Liver (tissue), 9 donors: ENCODE results near the gene CMBL. TPM values are rescaled to one million over a fixed set of nuclear protein-coding genes. Genes with fewer than 3 reads are reported as not detected.

ENCODE experiments used
- DNase-seq: peaks from one replicate; pipeline ENCODE4 v3.0.0-alpha.2; 2017; ENCODE audit warnings: low spot score
- H3K27ac ChIP-seq, 2 donors: one replicate each; pipeline ENCODE4 v1.7.0; 2013; ENCODE audit warnings: inconsistent platforms in 2 of 2, low read length in 2 of 2, control low read depth in 1 of 2, low read depth in 1 of 2, mild to moderate bottlenecking in 1 of 2
- H3K27me3 ChIP-seq, 4 donors: one replicate each; pipeline versions ENCODE4 v1.6.1 to v1.7.0; 2013; ENCODE audit warnings: low read length in 3 of 4, inconsistent platforms in 1 of 4, mild to moderate bottlenecking in 1 of 4, moderate library complexity in 1 of 4; ENCODE audit not compliant: control insufficient read depth in 4 of 4, insufficient read depth in 4 of 4
- H3K36me3 ChIP-seq, 4 donors: one replicate each; pipeline versions ENCODE4 v1.6.1 to v1.7.0; 2013; ENCODE audit warnings: low read length in 3 of 4, mild to moderate bottlenecking in 3 of 4, low read depth in 1 of 4, moderate library complexity in 1 of 4; ENCODE audit not compliant: control insufficient read depth in 4 of 4, insufficient read depth in 3 of 4
- H3K4me1 ChIP-seq, 4 donors: one replicate each; pipeline versions ENCODE4 v1.6.1 to v1.7.0; 2013; ENCODE audit warnings: low read length in 3 of 4, mild to moderate bottlenecking in 3 of 4, moderate library complexity in 1 of 4; ENCODE audit not compliant: control insufficient read depth in 4 of 4, insufficient read depth in 4 of 4
- H3K4me3 ChIP-seq, 3 donors: one replicate each; pipeline versions ENCODE4 v1.6.1 to v1.7.0; 2013; ENCODE audit warnings: low read length in 3 of 3, control low read depth in 1 of 3, low read depth in 1 of 3, mild to moderate bottlenecking in 1 of 3
- H3K9ac ChIP-seq, 2 donors: one replicate each; pipeline ENCODE4 v1.7.0; 2013; ENCODE audit warnings: low read length in 2 of 2, mild to moderate bottlenecking in 2 of 2, moderate library complexity in 2 of 2, control low read depth in 1 of 2, low read depth in 1 of 2
- H3K9me3 ChIP-seq, 4 donors: one replicate each; pipeline versions ENCODE4 v1.6.1 to v1.7.0; 2013; ENCODE audit warnings: low read length in 3 of 4; ENCODE audit not compliant: control insufficient read depth in 4 of 4
- EGR1 ChIP-seq, 2 donors: IDR thresholded peaks; 2 replicates each; pipeline ENCODE4 v1.6.1; 2016 to 2018; ENCODE audit warnings: antibody characterized with exemption in 2 of 2, low read depth in 2 of 2
- FOXA2 ChIP-seq: IDR thresholded peaks from 2 replicates; pipeline ENCODE4 v1.6.1; 2016; ENCODE audit warnings: antibody characterized with exemption
- HNF4A ChIP-seq, 2 donors: conservative IDR thresholded peaks; 2 replicates each; pipeline ENCODE4 v1.6.1; 2016; ENCODE audit warnings: antibody characterized with exemption in 2 of 2, mild to moderate bottlenecking in 2 of 2
- HNF4G ChIP-seq: IDR thresholded peaks from 2 replicates; pipeline ENCODE4 v1.6.1; 2016; ENCODE audit warnings: antibody characterized with exemption
- JUND ChIP-seq, 2 donors: IDR thresholded peaks; 2 replicates each; pipeline ENCODE4 v1.6.1; 2016; ENCODE audit warnings: antibody characterized with exemption in 2 of 2
- NR2F2 ChIP-seq: IDR thresholded peaks from 2 replicates; pipeline ENCODE4 v1.6.1; 2016; ENCODE audit warnings: antibody characterized with exemption
- RXRA ChIP-seq, 2 donors: IDR thresholded peaks; 2 replicates each; pipeline ENCODE4 v1.6.1; 2017 to 2018; ENCODE audit warnings: antibody characterized with exemption in 2 of 2, mild to moderate bottlenecking in 1 of 2
- TAF1 ChIP-seq: conservative IDR thresholded peaks from 2 replicates; pipeline ENCODE4 v1.6.1; 2016; ENCODE audit warnings: antibody characterized with exemption, mild to moderate bottlenecking
- WGBS: extraction: QIAGEN DNeasy Blood & Tissue Kit; methylation state at CpG from one replicate; pipeline ENCODE4 v1.1.7; 2013; 5-methylcytosine and 5-hydroxymethylcytosine counted together
- polyA plus RNA-seq, 2 donors: library from polyadenylated mRNA; stranded (reverse) in 1 of 2; unstranded in 1 of 2; fragments of 200-250 nt in 1 of 2; fragments of >200 nt in 1 of 2; fragmentation: Nextera tagmentation in 1 of 2; extraction: Ambion mirVana in 1 of 2; gene quantifications; one replicate each; pipeline versions ENCODE4 v1.2.1 to v1.2.3, GENCODE V29; 2013 to 2015
- total RNA-seq, 2 donors: library from RNA; depleted of rRNA; stranded (reverse); fragments of >200 nt; gene quantifications; one replicate each; pipeline ENCODE4 v1.2.3, GENCODE V29; 2014
- TF ChIP-seq, protein P1 (sequence below): IDR thresholded peaks from 2 replicates; pipeline ENCODE4 v1.6.1; 2016; ENCODE audit warnings: antibody characterized with exemption
- TF ChIP-seq, protein P2 (sequence below): IDR thresholded peaks from 2 replicates; pipeline ENCODE4 v1.6.1; 2016; ENCODE audit warnings: antibody characterized with exemption
- TF ChIP-seq, protein P3 (sequence below): IDR thresholded peaks from 2 replicates; pipeline ENCODE4 v1.6.1; 2016; ENCODE audit warnings: antibody characterized with exemption, mild to moderate bottlenecking
- TF ChIP-seq, protein P4 (sequence below): fragments of 150-350 bp; IDR thresholded peaks from 2 replicates; pipeline ENCODE4 v1.5.1; 2017; ENCODE audit warnings: improper control_type of control experiment, low read depth, low read length; ENCODE audit not compliant: missing input control
- donor health status: healthy.
- donor health status: healthy.
- donor health status: healthy.
- donor health status: healthy.
- donor health status: healthy.

CMBL gene
- total and polyA plus RNA-seq, 4 donors = 6.8 to 56.1 (median 41.7) TPM

DNA sequence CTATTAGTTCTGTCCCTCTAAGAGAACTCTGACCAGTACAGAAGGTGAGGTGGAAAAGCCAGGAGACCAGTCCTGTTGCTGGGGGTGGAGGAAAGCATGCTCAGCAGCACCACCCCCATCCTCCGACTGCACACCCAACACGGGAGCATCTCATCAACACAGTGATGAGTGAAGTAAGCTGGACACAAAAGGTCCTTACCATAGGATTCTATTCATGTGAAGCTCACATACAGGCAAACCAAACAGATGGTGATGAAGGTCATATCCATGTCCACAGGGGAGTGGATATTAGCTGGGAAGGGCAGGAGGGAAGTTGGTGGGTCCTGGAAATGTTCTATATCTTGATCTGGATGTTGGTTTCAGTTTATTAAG, 31.0 kb upstream of the CMBL start:
- WGBS = 95% methylated on average over 2 of the region's 2 CpGs
- no peaks in the 10 kb centered on the region for H3K27me3 ChIP-seq
- H3K9ac ChIP-seq = no peak overlapping the region
- TF ChIP-seq RXRA (IDR thresholded peaks at IDR 0.05) (no peak), EGR1 (IDR thresholded peaks at IDR 0.05; ENCODE audit: low read depth in 2 of 2) (no peak), FOXA2 (no peak)
- TF ChIP-seq, protein P1, sequence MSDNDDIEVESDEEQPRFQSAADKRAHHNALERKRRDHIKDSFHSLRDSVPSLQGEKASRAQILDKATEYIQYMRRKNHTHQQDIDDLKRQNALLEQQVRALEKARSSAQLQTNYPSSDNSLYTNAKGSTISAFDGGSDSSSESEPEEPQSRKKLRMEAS = no peak
- TF ChIP-seq, protein P2, sequence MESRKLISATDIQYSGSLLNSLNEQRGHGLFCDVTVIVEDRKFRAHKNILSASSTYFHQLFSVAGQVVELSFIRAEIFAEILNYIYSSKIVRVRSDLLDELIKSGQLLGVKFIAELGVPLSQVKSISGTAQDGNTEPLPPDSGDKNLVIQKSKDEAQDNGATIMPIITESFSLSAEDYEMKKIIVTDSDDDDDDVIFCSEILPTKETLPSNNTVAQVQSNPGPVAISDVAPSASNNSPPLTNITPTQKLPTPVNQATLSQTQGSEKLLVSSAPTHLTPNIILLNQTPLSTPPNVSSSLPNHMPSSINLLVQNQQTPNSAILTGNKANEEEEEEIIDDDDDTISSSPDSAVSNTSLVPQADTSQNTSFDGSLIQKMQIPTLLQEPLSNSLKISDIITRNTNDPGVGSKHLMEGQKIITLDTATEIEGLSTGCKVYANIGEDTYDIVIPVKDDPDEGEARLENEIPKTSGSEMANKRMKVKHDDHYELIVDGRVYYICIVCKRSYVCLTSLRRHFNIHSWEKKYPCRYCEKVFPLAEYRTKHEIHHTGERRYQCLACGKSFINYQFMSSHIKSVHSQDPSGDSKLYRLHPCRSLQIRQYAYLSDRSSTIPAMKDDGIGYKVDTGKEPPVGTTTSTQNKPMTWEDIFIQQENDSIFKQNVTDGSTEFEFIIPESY = no peak
- no peaks in the 10 kb centered on the region for H3K9me3 ChIP-seq
- H3K4me3 ChIP-seq = no peak overlapping the region
- H3K4me1 ChIP-seq = peaks cover 0 to 28% (median 11%) of the 10 kb centered on the region in 4 donors
- no peak for DNase-seq
- no peaks in the 10 kb centered on the region for H3K36me3 ChIP-seq
- H3K27ac ChIP-seq = no peak overlapping the region

DNA sequence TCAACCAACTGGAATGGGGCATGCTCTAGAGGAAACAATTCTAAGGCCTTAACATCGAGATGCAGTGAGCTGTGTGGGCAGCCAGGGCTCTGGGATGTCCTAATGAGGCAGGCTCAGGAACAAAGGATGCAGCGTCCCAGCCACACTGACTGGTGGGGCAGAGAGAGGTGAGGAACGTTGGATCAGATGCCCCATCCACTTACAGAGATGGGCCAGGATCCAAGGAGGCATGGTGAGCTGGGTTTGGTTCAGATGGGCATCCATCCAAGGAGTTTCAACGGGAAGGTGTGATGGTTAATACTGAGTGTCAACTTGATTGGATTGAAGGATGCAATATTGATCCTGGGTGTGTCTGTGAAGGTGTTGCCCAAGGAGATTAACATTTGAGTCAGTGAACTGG, 30.3 kb upstream of the CMBL start:
- no peak overlapping the region for H3K9ac ChIP-seq
- DNase-seq = no peak
- TF ChIP-seq, protein P3, sequence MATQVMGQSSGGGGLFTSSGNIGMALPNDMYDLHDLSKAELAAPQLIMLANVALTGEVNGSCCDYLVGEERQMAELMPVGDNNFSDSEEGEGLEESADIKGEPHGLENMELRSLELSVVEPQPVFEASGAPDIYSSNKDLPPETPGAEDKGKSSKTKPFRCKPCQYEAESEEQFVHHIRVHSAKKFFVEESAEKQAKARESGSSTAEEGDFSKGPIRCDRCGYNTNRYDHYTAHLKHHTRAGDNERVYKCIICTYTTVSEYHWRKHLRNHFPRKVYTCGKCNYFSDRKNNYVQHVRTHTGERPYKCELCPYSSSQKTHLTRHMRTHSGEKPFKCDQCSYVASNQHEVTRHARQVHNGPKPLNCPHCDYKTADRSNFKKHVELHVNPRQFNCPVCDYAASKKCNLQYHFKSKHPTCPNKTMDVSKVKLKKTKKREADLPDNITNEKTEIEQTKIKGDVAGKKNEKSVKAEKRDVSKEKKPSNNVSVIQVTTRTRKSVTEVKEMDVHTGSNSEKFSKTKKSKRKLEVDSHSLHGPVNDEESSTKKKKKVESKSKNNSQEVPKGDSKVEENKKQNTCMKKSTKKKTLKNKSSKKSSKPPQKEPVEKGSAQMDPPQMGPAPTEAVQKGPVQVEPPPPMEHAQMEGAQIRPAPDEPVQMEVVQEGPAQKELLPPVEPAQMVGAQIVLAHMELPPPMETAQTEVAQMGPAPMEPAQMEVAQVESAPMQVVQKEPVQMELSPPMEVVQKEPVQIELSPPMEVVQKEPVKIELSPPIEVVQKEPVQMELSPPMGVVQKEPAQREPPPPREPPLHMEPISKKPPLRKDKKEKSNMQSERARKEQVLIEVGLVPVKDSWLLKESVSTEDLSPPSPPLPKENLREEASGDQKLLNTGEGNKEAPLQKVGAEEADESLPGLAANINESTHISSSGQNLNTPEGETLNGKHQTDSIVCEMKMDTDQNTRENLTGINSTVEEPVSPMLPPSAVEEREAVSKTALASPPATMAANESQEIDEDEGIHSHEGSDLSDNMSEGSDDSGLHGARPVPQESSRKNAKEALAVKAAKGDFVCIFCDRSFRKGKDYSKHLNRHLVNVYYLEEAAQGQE = no peak
- TF ChIP-seq TAF1 (no peak), HNF4G (no peak), NR2F2 (no peak), JUND (IDR thresholded peaks at IDR 0.05) (no peak), HNF4A (conservative IDR thresholded peaks at IDR 0.05) (no peak)
- TF ChIP-seq, protein P4, sequence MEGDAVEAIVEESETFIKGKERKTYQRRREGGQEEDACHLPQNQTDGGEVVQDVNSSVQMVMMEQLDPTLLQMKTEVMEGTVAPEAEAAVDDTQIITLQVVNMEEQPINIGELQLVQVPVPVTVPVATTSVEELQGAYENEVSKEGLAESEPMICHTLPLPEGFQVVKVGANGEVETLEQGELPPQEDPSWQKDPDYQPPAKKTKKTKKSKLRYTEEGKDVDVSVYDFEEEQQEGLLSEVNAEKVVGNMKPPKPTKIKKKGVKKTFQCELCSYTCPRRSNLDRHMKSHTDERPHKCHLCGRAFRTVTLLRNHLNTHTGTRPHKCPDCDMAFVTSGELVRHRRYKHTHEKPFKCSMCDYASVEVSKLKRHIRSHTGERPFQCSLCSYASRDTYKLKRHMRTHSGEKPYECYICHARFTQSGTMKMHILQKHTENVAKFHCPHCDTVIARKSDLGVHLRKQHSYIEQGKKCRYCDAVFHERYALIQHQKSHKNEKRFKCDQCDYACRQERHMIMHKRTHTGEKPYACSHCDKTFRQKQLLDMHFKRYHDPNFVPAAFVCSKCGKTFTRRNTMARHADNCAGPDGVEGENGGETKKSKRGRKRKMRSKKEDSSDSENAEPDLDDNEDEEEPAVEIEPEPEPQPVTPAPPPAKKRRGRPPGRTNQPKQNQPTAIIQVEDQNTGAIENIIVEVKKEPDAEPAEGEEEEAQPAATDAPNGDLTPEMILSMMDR = no peak
- H3K27me3 ChIP-seq = no peaks in the 10 kb centered on the region
- peaks cover 2 to 28% (median 13%) of the 10 kb centered on the region in 4 donors for H3K4me1 ChIP-seq
- no peaks in the 10 kb centered on the region for H3K9me3 ChIP-seq
- H3K36me3 ChIP-seq = no peaks in the 10 kb centered on the region
- 66% methylated on average over 4 of the region's 4 CpGs for WGBS
- no peak overlapping the region for H3K4me3 ChIP-seq
- H3K27ac ChIP-seq = no peak overlapping the region
